ENCODE results near the gene SSBP3.

The SSBP3 gene

GRCh38 chr1:54400329-54400728 lies 5.9 kb downstream of the SSBP3 start:
- Histone ChIP-seq H3K4me2 (ENCODE audit: low read depth, low read length, poor library complexity, severe bottlenecking) (no peak overlapping the region), H3K27me3 (ENCODE audit: low read length) (no peaks in the 10 kb centered on the region), H3K27ac (ENCODE audit: low read depth, low read length) (no peak overlapping the region), H4K20me1 (ENCODE audit: low read depth, low read length) (no peaks in the 10 kb centered on the region; the same call in 1 of the 2 replicates), H3K9ac (ENCODE audit: low read length) (no peak overlapping the region), H2AFZ (ENCODE audit: low read depth, low read length, severe bottlenecking) (no peak overlapping the region), H3K4me3 (ENCODE audit: insufficient read depth, low read length, poor library complexity, severe bottlenecking) (no peak overlapping the region), H3K79me2 (ENCODE audit: insufficient read depth, low read length) (no peaks in the 10 kb centered on the region), H3F3A (ENCODE audit: insufficient read depth) (no peaks in the 10 kb centered on the region), H3K9me2 (replicated peaks; ENCODE audit: insufficient read depth, low read length) (no peaks in the 10 kb centered on the region), H3K36me3 (ENCODE audit: low read length) (no peaks in the 10 kb centered on the region), H3K9me3 (ENCODE audit: insufficient read depth, low read length) (no peaks in the 10 kb centered on the region)
- no peak for TF ChIP-seq CTCF (IDR thresholded peaks at IDR 0.05; ENCODE audit: insufficient read depth, low read length, poor library complexity, severe bottlenecking)
- TF ChIP-seq EZH2phosphoT487 (conservative IDR thresholded peaks at IDR 0.05; ENCODE audit: low read length), result no peak

- Histone ChIP-seq H3K9ac (ENCODE audit: low read length) (no peak overlapping the region), H4K20me1 (ENCODE audit: low read depth, low read length) (no peaks in the 10 kb centered on the region; the same call in 1 of the 2 replicates)
These were observed 6.4 kb downstream of the SSBP3 start for GRCh38 chr1:54399765-54400164.

GRCh38 chr1:54398963-54399528 lies 7.1 kb downstream of the SSBP3 start:
- H3K27me3 ChIP-seq (ENCODE audit: low read length), result no peaks in the 10 kb centered on the region
- no peaks in the 10 kb centered on the region for H3K9me3 ChIP-seq (ENCODE audit: insufficient read depth, low read length)
- TF ChIP-seq CTCF (IDR thresholded peaks at IDR 0.05; ENCODE audit: insufficient read depth, low read length, poor library complexity, severe bottlenecking), result no peak
- TF ChIP-seq EZH2phosphoT487 (conservative IDR thresholded peaks at IDR 0.05; ENCODE audit: low read length), result no peak
- no peaks in the 10 kb centered on the region for H3K79me2 ChIP-seq (ENCODE audit: insufficient read depth, low read length)
- no peak overlapping the region for H3K4me2 ChIP-seq (ENCODE audit: low read depth, low read length, poor library complexity, severe bottlenecking)
- no peaks in the 10 kb centered on the region; the same call in 1 of the 2 replicates for H4K20me1 ChIP-seq (ENCODE audit: low read depth, low read length)
- H3K27ac ChIP-seq (ENCODE audit: low read depth, low read length), result no peak overlapping the region
- H2AFZ ChIP-seq (ENCODE audit: low read depth, low read length, severe bottlenecking), result no peak overlapping the region
- no peak overlapping the region for H3K9ac ChIP-seq (ENCODE audit: low read length)
- H3K36me3 ChIP-seq (ENCODE audit: low read length), result no peaks in the 10 kb centered on the region
- no peaks in the 10 kb centered on the region for H3K9me2 ChIP-seq (replicated peaks; ENCODE audit: insufficient read depth, low read length)
- no peaks in the 10 kb centered on the region for H3F3A ChIP-seq (ENCODE audit: insufficient read depth)
- no peak overlapping the region for H3K4me3 ChIP-seq (ENCODE audit: insufficient read depth, low read length, poor library complexity, severe bottlenecking)

More at GRCh38 chr1:54399765-54400164, 6.4 kb downstream of the SSBP3 start:
- no peaks in the 10 kb centered on the region for H3K9me3 ChIP-seq (ENCODE audit: insufficient read depth, low read length)
- H3K4me2 ChIP-seq (ENCODE audit: low read depth, low read length, poor library complexity, severe bottlenecking), result no peak overlapping the region
- no peaks in the 10 kb centered on the region for H3F3A ChIP-seq (ENCODE audit: insufficient read depth)
- no peaks in the 10 kb centered on the region for H3K27me3 ChIP-seq (ENCODE audit: low read length)
- H2AFZ ChIP-seq (ENCODE audit: low read depth, low read length, severe bottlenecking), result no peak overlapping the region
- no peaks in the 10 kb centered on the region for H3K36me3 ChIP-seq (ENCODE audit: low read length)
- no peak overlapping the region for H3K4me3 ChIP-seq (ENCODE audit: insufficient read depth, low read length, poor library complexity, severe bottlenecking)
- TF ChIP-seq EZH2phosphoT487 (conservative IDR thresholded peaks at IDR 0.05; ENCODE audit: low read length) (no peak), CTCF (IDR thresholded peaks at IDR 0.05; ENCODE audit: insufficient read depth, low read length, poor library complexity, severe bottlenecking) (no peak)
- H3K9me2 ChIP-seq (replicated peaks; ENCODE audit: insufficient read depth, low read length), result no peaks in the 10 kb centered on the region
- H3K79me2 ChIP-seq (ENCODE audit: insufficient read depth, low read length), result no peaks in the 10 kb centered on the region
- no peak overlapping the region for H3K27ac ChIP-seq (ENCODE audit: low read depth, low read length)
